ENCODE measurements around the gene GNG2.
A peak's percentile ranks its signal among the peaks of the same experiment; 100 is the strongest.

GNG2 gene

GRCh38 chr14:51979088-51979709 lies 118.8 kb downstream of the GNG2 start:
- H2AFZ ChIP-seq (ENCODE audit: low read length): peak overlapping the region; percentile 49
- H3K79me1 ChIP-seq (ENCODE audit: low read depth, low read length): no peaks in the 10 kb centered on the region
- WGBS, 2 donors (ENCODE audit: extremely low coverage in 2 of 2, insufficient read length in 2 of 2, insufficient replicate concordance in 1 of 2): no CpG with 5 or more reads among the region's 17 CpGs
- H3K18ac ChIP-seq (ENCODE audit: low read length): no peak overlapping the region
- no peak overlapping the region for H4K91ac ChIP-seq (ENCODE audit: low read depth, low read length, poor library complexity)
- no peaks in the 10 kb centered on the region for H3K36me3 ChIP-seq (replicated peaks in 1 of 2; ENCODE audit: control insufficient read depth in 2 of 2, insufficient read depth in 2 of 2, low read length in 2 of 2)
- H2BK12ac ChIP-seq (ENCODE audit: low read length): no peak overlapping the region
- DNase-seq (ENCODE audit: low spot score): peak; percentile 86
- H2AK5ac ChIP-seq (ENCODE audit: low read depth, low read length): no peak overlapping the region
- H3K4me3 ChIP-seq (ENCODE audit: low read length in 2 of 2): no peak overlapping the region
- no peaks in the 10 kb centered on the region for H3K27me3 ChIP-seq (ENCODE audit: control insufficient read depth in 3 of 3, insufficient read depth in 3 of 3, low read depth in 1 of 3, low read length in 3 of 3)
- no peak overlapping the region for H3K4ac ChIP-seq (ENCODE audit: low read length)
- no peak overlapping the region for H2BK15ac ChIP-seq (ENCODE audit: low read length)
- no peak overlapping the region for H4K8ac ChIP-seq (ENCODE audit: low read depth, low read length)
- H3K23ac ChIP-seq (ENCODE audit: low read depth, low read length, poor library complexity): no peak overlapping the region
- no peak overlapping the region for H2BK5ac ChIP-seq (ENCODE audit: low read length)
- no peaks in the 10 kb centered on the region for H3K4me1 ChIP-seq (ENCODE audit: control insufficient read depth in 2 of 2, insufficient read depth in 1 of 2, low read depth in 1 of 2, low read length in 2 of 2)
- no peak overlapping the region for H3K14ac ChIP-seq (ENCODE audit: low read length)
- H3K9ac ChIP-seq (ENCODE audit: low read depth, low read length, poor library complexity): no peak overlapping the region
- no peak overlapping the region for H3K27ac ChIP-seq (replicated peaks; ENCODE audit: low read length)
- H2BK120ac ChIP-seq (ENCODE audit: low read depth, low read length): no peak overlapping the region
- H3K9me3 ChIP-seq (replicated peaks in 1 of 2; ENCODE audit: control insufficient read depth in 2 of 2, insufficient read depth in 1 of 2, low read depth in 1 of 2, low read length in 2 of 2): no peaks in the 10 kb centered on the region
- no peak overlapping the region for H3K4me2 ChIP-seq (ENCODE audit: insufficient read depth, low read length, poor library complexity, severe bottlenecking)

- DNase-seq (ENCODE audit: low spot score): no peak
- no peak overlapping the region for H3K4me2 ChIP-seq (ENCODE audit: insufficient read depth, low read length, poor library complexity, severe bottlenecking)
- no CpG with 5 or more reads among the region's 4 CpGs for WGBS, 2 donors (ENCODE audit: extremely low coverage in 2 of 2, insufficient read length in 2 of 2, insufficient replicate concordance in 1 of 2)
Measured at GRCh38 chr14:51981218-51981854, 120.9 kb downstream of the GNG2 start.

GRCh38 chr14:51988221-51988620 lies 127.8 kb downstream of the GNG2 start:
- Histone ChIP-seq H3K14ac (ENCODE audit: low read length) (no peak overlapping the region), H3K23ac (ENCODE audit: low read depth, low read length, poor library complexity) (no peak overlapping the region), H3K27me3 (ENCODE audit: control insufficient read depth in 3 of 3, insufficient read depth in 3 of 3, low read depth in 1 of 3, low read length in 3 of 3) (no peaks in the 10 kb centered on the region), H3K18ac (ENCODE audit: low read length) (no peak overlapping the region), H3K9ac (ENCODE audit: low read depth, low read length, poor library complexity) (no peak overlapping the region), H3K27ac (replicated peaks; ENCODE audit: low read length) (no peak overlapping the region), H3K4me1 (ENCODE audit: control insufficient read depth in 2 of 2, insufficient read depth in 1 of 2, low read depth in 1 of 2, low read length in 2 of 2) (peaks cover 3 to 7% of the 10 kb centered on the region in 2 donors), H3K79me1 (ENCODE audit: low read depth, low read length) (peaks cover 9% of the 10 kb centered on the region), H3K36me3 (replicated peaks in 1 of 2; ENCODE audit: control insufficient read depth in 2 of 2, insufficient read depth in 2 of 2, low read length in 2 of 2) (peaks cover 3 to 25% of the 10 kb centered on the region in 2 donors), H2AFZ (ENCODE audit: low read length) (peak overlapping the region; percentile 88), H3K4me3 (ENCODE audit: low read length in 2 of 2) (peak overlapping the region in 1 of 2 donors; percentile 85), H2BK5ac (ENCODE audit: low read length) (no peak overlapping the region), H4K91ac (ENCODE audit: low read depth, low read length, poor library complexity) (no peak overlapping the region), H2AK5ac (ENCODE audit: low read depth, low read length) (no peak overlapping the region), H3K4ac (ENCODE audit: low read length) (no peak overlapping the region), H2BK15ac (ENCODE audit: low read length) (no peak overlapping the region), H4K8ac (ENCODE audit: low read depth, low read length) (no peak overlapping the region), H3K9me3 (replicated peaks in 1 of 2; ENCODE audit: control insufficient read depth in 2 of 2, insufficient read depth in 1 of 2, low read depth in 1 of 2, low read length in 2 of 2) (no peaks in the 10 kb centered on the region), H2BK120ac (ENCODE audit: low read depth, low read length) (no peak overlapping the region), H3K4me2 (ENCODE audit: insufficient read depth, low read length, poor library complexity, severe bottlenecking) (no peak overlapping the region), H2BK12ac (ENCODE audit: low read length) (no peak overlapping the region)
- DNase-seq (ENCODE audit: low spot score): no peak
- no CpG with 5 or more reads among the region's 1 CpG for WGBS, 2 donors (ENCODE audit: extremely low coverage in 2 of 2, insufficient read length in 2 of 2, insufficient replicate concordance in 1 of 2)

More at GRCh38 chr14:51981218-51981854, 120.9 kb downstream of the GNG2 start:
- Histone ChIP-seq H4K8ac (ENCODE audit: low read depth, low read length) (no peak overlapping the region), H2BK120ac (ENCODE audit: low read depth, low read length) (no peak overlapping the region), H3K27me3 (ENCODE audit: control insufficient read depth in 3 of 3, insufficient read depth in 3 of 3, low read depth in 1 of 3, low read length in 3 of 3) (no peaks in the 10 kb centered on the region), H3K4me1 (ENCODE audit: control insufficient read depth in 2 of 2, insufficient read depth in 1 of 2, low read depth in 1 of 2, low read length in 2 of 2) (no peaks in the 10 kb centered on the region), H3K18ac (ENCODE audit: low read length) (no peak overlapping the region), H3K9ac (ENCODE audit: low read depth, low read length, poor library complexity) (no peak overlapping the region), H2BK5ac (ENCODE audit: low read length) (peak overlapping the region; percentile 46), H2AK5ac (ENCODE audit: low read depth, low read length) (no peak overlapping the region), H2BK15ac (ENCODE audit: low read length) (no peak overlapping the region), H2BK12ac (ENCODE audit: low read length) (no peak overlapping the region), H3K36me3 (replicated peaks in 1 of 2; ENCODE audit: control insufficient read depth in 2 of 2, insufficient read depth in 2 of 2, low read length in 2 of 2) (no peaks in the 10 kb centered on the region), H3K79me1 (ENCODE audit: low read depth, low read length) (no peaks in the 10 kb centered on the region), H3K23ac (ENCODE audit: low read depth, low read length, poor library complexity) (no peak overlapping the region), H3K4me3 (ENCODE audit: low read length in 2 of 2) (no peak overlapping the region), H3K14ac (ENCODE audit: low read length) (no peak overlapping the region), H3K9me3 (replicated peaks in 1 of 2; ENCODE audit: control insufficient read depth in 2 of 2, insufficient read depth in 1 of 2, low read depth in 1 of 2, low read length in 2 of 2) (no peaks in the 10 kb centered on the region), H4K91ac (ENCODE audit: low read depth, low read length, poor library complexity) (no peak overlapping the region), H2AFZ (ENCODE audit: low read length) (no peak overlapping the region), H3K4ac (ENCODE audit: low read length) (no peak overlapping the region), H3K27ac (replicated peaks; ENCODE audit: low read length) (no peak overlapping the region)
